Gastrocnemius medialis (tissue), 4 donors: Measurements from ENCODE around the gene MED25.

ENCODE experiments used
- CTCF ChIP-seq, 5 experiments: fragments of 450-650 bp in 3 of 5; fragments of 200-600 bp in 2 of 5; sonication (generic) in 2 of 5; IDR thresholded peaks in 4 of 5; conservative IDR thresholded peaks in 1 of 5; 1 replicate in 4 of 5; 2 replicates in 1 of 5; pipeline ENCODE4 v1.5.1; 2016 to 2019; ENCODE audit warnings: antibody characterized with exemption in 5 of 5, mild to moderate bottlenecking in 3 of 5, moderate library complexity in 3 of 5
- POLR2A ChIP-seq, 2 donors: fragments of 450-650 bp; IDR thresholded peaks; one replicate each; pipeline ENCODE4 v1.6.1; 2017; ENCODE audit warnings: antibody characterized with exemption in 2 of 2, mild to moderate bottlenecking in 2 of 2, moderate library complexity in 2 of 2

DNA sequence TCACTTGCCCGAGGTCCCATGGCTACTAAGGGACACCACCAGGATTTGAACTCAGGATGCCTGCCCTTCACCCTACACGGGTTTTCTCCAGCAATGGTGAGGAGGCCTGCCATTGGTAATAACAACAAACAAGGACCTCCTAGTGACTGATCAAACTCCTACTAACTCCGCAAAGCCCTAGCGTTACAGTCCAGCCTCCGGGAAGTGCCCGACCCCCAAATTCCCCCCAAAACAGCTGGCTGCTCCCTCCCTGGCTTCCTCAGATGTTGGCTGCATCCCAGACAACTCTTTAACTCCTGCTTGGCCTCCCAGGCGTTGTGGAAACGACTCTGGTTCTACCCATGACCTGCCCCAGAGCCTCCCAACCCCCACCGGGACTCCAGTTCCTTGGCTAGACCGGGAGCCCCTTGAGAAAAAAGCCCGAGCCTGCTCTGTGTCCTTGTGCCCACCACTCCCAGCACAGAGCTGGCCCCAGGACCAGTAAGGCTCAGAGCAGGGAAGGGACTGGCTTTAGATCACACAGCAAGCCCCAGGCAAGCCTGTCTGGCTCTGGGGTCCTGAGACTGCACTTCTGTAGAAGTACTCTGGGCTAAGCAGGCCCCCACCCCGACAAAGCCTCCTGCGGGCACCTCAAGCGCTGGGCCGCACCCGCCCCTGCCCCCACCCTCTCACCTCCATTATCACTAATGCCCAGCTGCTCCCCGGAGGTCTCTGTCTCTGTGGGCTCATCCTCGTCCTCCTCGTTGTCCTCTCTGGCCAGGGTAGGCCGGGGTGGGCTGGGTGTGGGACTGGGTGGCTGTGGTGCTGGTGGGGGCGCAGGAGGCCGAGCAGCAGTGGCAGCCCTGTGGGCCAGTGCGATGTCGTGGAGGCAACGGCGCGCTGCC is 54.4 kb downstream of the MED25 start:
- no peak for TF ChIP-seq CTCF (IDR thresholded peaks at IDR 0.05 in 4 of 5, conservative IDR thresholded peaks at IDR 0.05 in 1 of 5)
- TF ChIP-seq POLR2A (IDR thresholded peaks at IDR 0.05) = no peak
